Bronchial epithelial cell (primary cell): ENCODE results near the gene SYT11. TPM values are rescaled to one million over a fixed set of nuclear protein-coding genes. Genes with fewer than 3 reads are reported as not detected.

Experiments
- DNase-seq: peaks from one replicate; pipeline ENCODE4 v3.0.0-alpha.2; 2010; ENCODE audit warnings: low read depth
- FAIRE-seq: peaks from 2 replicates; lab custom pipeline; 2011; peaks lifted over from hg19 to GRCh38; lab: Jason Lieb, UNC
- H3K27me3 ChIP-seq: 2 replicates; pipeline ENCODE4 v1.5.1; 2011; ENCODE audit warnings: low read length; ENCODE audit not compliant: control insufficient read depth, insufficient read depth
- H3K36me3 ChIP-seq: 2 replicates; pipeline ENCODE4 v1.5.1; 2011; ENCODE audit warnings: low read length; ENCODE audit not compliant: control insufficient read depth, insufficient read depth
- H3K4me3 ChIP-seq: 2 replicates; pipeline ENCODE4 v1.5.1; 2011; ENCODE audit warnings: mild to moderate bottlenecking, low read depth, low read length, control low read depth
- total RNA-seq: library from RNA; depleted of rRNA; stranded (reverse); fragments of >200 nt; gene quantifications from 2 replicates; pipeline ENCODE4 v1.2.1, GENCODE V29; 2014
- TF ChIP-seq, protein P1 (sequence below): IDR thresholded peaks from 2 replicates; pipeline ENCODE4 v1.5.1; 2011; ENCODE audit warnings: mild to moderate bottlenecking, moderate library complexity, low read length, control low read depth, inconsistent platforms; ENCODE audit not compliant: insufficient read depth, severe bottlenecking

The SYT11 gene
- total RNA-seq, 1 donor from 2014 or later: 0.26 TPM

- peak overlapping the region; percentile 69 for H3K4me3 ChIP-seq
- H3K27me3 ChIP-seq: no peaks in the 10 kb centered on the region
- FAIRE-seq (no peak), DNase-seq (peak; percentile 27)
- peaks cover 13% of the 10 kb centered on the region for H3K36me3 ChIP-seq
- TF ChIP-seq, protein P1, sequence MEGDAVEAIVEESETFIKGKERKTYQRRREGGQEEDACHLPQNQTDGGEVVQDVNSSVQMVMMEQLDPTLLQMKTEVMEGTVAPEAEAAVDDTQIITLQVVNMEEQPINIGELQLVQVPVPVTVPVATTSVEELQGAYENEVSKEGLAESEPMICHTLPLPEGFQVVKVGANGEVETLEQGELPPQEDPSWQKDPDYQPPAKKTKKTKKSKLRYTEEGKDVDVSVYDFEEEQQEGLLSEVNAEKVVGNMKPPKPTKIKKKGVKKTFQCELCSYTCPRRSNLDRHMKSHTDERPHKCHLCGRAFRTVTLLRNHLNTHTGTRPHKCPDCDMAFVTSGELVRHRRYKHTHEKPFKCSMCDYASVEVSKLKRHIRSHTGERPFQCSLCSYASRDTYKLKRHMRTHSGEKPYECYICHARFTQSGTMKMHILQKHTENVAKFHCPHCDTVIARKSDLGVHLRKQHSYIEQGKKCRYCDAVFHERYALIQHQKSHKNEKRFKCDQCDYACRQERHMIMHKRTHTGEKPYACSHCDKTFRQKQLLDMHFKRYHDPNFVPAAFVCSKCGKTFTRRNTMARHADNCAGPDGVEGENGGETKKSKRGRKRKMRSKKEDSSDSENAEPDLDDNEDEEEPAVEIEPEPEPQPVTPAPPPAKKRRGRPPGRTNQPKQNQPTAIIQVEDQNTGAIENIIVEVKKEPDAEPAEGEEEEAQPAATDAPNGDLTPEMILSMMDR: no peak
Observed at GRCh38 chr1:155910621-155911121, 51.3 kb downstream of the SYT11 start.

- TF ChIP-seq, protein P1: no peak
- peak; percentile 67 for DNase-seq
- Histone ChIP-seq H3K36me3 (peaks cover 14% of the 10 kb centered on the region), H3K4me3 (peak within 1 kb of the TSS; percentile 69), H3K27me3 (no peaks in the 10 kb centered on the region)
- FAIRE-seq: no peak
Observed at GRCh38 chr1:155911156-155912055, 52.0 kb downstream of the SYT11 start, which contains the start of gene RIT1. TSS of gene RIT1 (minus strand) at chr1:155911349. CDS start at chr1:155910761, 588 bp downstream.

DNA sequence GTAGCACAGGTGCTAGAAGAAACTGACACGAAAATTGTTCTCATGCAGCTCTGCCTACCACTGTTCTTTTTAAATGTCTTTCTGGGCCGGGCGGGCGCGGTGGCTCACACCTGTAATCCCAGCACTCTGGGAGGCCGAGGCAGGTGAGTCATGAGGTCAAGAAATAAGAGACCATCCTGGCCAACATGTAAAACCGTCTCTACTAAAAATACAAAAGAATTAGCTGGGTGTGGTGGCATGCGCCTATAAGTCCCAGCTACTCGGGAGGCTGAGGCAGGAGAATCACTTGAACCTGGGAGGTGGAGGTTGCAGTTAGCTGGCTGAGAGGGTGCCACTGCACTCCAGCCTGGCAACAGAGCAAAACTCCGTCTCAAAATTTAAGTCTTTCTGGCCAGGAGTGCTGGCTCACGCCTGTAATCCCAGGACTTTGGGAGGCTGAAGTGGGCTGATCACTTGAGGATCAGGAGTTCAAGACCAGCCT is 52.7 kb downstream of the SYT11 start:
- H3K27me3 ChIP-seq: no peaks in the 10 kb centered on the region
- FAIRE-seq (no peak), DNase-seq (peak; percentile 17)
- TF ChIP-seq, protein P1: no peak
- peaks cover 13% of the 10 kb centered on the region for H3K36me3 ChIP-seq
- H3K4me3 ChIP-seq: no peak overlapping the region

DNA sequence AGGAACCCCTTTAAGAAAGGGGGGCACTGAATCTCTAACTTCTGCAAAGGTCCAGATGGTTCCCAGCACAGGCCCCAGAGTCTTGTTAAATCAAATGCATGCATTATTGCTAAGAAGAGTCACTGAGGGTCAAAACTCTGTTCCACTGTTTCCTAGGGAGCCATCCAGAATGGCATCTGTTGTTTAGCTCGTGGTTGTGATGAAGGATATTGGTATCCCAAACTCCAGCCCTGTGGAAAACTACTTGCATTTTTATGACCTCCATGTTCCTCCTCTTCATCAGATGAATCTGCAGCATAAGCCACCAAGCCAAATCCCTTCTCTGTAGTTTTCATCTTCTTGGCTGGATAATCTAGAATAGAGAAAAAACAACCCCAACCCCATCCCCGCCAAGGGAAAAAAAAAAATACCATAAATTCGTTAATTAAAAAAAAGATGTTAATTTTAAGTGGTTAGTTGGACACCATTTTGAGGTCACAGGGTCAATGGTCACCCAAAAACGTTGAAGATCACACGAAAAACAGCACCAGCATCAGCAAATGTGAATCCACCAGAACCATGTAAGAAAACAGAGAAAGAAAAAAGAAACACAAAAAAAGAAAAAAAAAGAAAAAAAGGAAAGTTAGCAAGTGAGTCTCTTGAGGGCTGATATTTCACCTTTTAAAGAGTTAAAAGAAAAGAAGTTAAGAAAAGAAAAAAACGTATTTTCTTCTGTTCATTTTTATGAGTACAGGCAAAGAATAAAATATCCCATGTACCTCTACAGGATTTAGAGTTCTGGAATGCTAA is 54.8 kb downstream of the SYT11 start:
- no peak for FAIRE-seq
- DNase-seq: no peak
- Histone ChIP-seq H3K36me3 (peaks cover 18% of the 10 kb centered on the region), H3K27me3 (no peaks in the 10 kb centered on the region), H3K4me3 (no peak overlapping the region)
- TF ChIP-seq, protein P1: no peak

DNA sequence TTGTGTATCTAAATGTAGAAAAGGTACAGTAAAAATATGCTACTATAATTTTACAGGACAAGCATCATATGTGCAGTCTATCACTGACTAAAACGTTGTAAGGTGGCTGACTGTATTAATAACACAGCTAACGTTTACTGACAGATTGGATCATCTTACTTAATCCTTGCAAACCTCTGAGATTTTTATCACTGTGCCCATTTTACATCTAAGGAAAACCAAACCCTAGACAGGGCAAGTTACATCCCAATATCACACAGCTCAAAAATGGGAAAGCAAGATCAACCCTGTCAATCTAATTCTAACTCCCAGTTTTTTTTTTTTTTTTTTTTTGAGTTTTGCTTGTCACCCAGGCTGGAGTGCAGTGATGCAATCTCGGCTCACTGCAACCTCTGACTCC is 59.3 kb downstream of the SYT11 start:
- TF ChIP-seq, protein P1: no peak
- no peak for FAIRE-seq
- no peaks in the 10 kb centered on the region for H3K27me3 ChIP-seq
- no peak for DNase-seq
- no peak overlapping the region for H3K4me3 ChIP-seq
- H3K36me3 ChIP-seq: peaks cover 29% of the 10 kb centered on the region
